CD8-positive, alpha-beta memory T cell (primary cell): ENCODE results near the gene ODAD4. TPM values are rescaled to one million over a fixed set of nuclear protein-coding genes. Genes with fewer than 3 reads are reported as not detected.

Experiments
- CTCF ChIA-PET: fragments of 350-600 bp; sonication (Branson Sonifier 250); formaldehyde crosslinking; loops from one replicate; lab custom pipeline; 2021; ENCODE audit warnings: antibody characterized with exemption; lab: Charles Lee
- POLR2A ChIA-PET: fragments of 350-600 bp; sonication (Branson Sonifier 250); formaldehyde crosslinking; loops from one replicate; lab custom pipeline; 2021; ENCODE audit warnings: antibody characterized with exemption; lab: Charles Lee
- DNase-seq, 5 donors: peaks; one replicate each; pipeline versions ENCODE4 v3.0.0 to v3.0.0-alpha.2; 2020 to 2022; ENCODE audit warnings: mixed read lengths in 1 of 5
- H3K27ac ChIP-seq: one replicate; pipeline ENCODE4 v1.7.0; 2013; ENCODE audit warnings: low read depth, mild to moderate bottlenecking, low read length, moderate library complexity
- H3K27me3 ChIP-seq: 2 replicates; pipeline ENCODE4 v1.7.0; 2013; ENCODE audit warnings: low read length, mild to moderate bottlenecking; ENCODE audit not compliant: insufficient read depth, poor library complexity, severe bottlenecking
- H3K36me3 ChIP-seq: 2 replicates; pipeline ENCODE4 v1.7.0; 2013; ENCODE audit warnings: mild to moderate bottlenecking, low read length, moderate library complexity; ENCODE audit not compliant: insufficient read depth
- H3K4me1 ChIP-seq: 2 replicates; pipeline ENCODE4 v1.7.0; 2013; ENCODE audit warnings: mild to moderate bottlenecking, low read length, moderate library complexity; ENCODE audit not compliant: insufficient read depth
- H3K4me3 ChIP-seq: 2 replicates; pipeline ENCODE4 v1.7.0; 2013; ENCODE audit warnings: mild to moderate bottlenecking, low read length
- H3K9me3 ChIP-seq: 2 replicates; pipeline ENCODE4 v1.7.0; 2013; ENCODE audit warnings: mild to moderate bottlenecking, low read length
- H3K27ac Mint-ChIP-seq, 8 donors: one replicate each; pipeline ENCODE4 v1.8.0; 2020 to 2021; ENCODE audit warnings: mixed read lengths in 8 of 8, mild to moderate bottlenecking in 6 of 8, inconsistent platforms in 3 of 8, moderate library complexity in 3 of 8
- H3K27me3 Mint-ChIP-seq, 2 donors: one replicate each; pipeline ENCODE4 v1.8.0; 2020 to 2021; ENCODE audit warnings: mixed read lengths in 2 of 2, mild to moderate bottlenecking in 1 of 2, moderate library complexity in 1 of 2
- H3K36me3 Mint-ChIP-seq, 3 donors: one replicate each; pipeline ENCODE4 v1.8.0; 2020 to 2021; ENCODE audit warnings: mixed read lengths in 3 of 3, inconsistent platforms in 1 of 3, mild to moderate bottlenecking in 1 of 3
- H3K4me1 Mint-ChIP-seq, 3 donors: one replicate each; pipeline ENCODE4 v1.8.0; 2020 to 2021; ENCODE audit warnings: mixed read lengths in 3 of 3, inconsistent platforms in 1 of 3, mild to moderate bottlenecking in 1 of 3
- H3K4me3 Mint-ChIP-seq, 7 donors: one replicate each; pipeline ENCODE4 v1.8.0; 2020 to 2021; ENCODE audit warnings: mixed read lengths in 7 of 7, mild to moderate bottlenecking in 6 of 7, moderate library complexity in 4 of 7, inconsistent platforms in 2 of 7
- H3K9me3 Mint-ChIP-seq, 5 donors: one replicate each; pipeline ENCODE4 v1.8.0; 2020 to 2022; ENCODE audit warnings: mixed read lengths in 5 of 5, mild to moderate bottlenecking in 3 of 5, moderate library complexity in 2 of 5, inconsistent platforms in 1 of 5
- polyA plus RNA-seq: library from polyadenylated mRNA; unstranded; fragments of 300-500 nt; fragmentation: Illumina TruSeq; gene quantifications from one replicate; pipeline ENCODE4 v1.2.3, GENCODE V29; 2021
- total RNA-seq, 2 experiments: library from RNA; stranded (reverse); gene quantifications; one replicate each; pipeline ENCODE4 v1.2.3, GENCODE V29; 2021

Gene ODAD4
- total and polyA plus RNA-seq, 3 experiments from 2014 or later: 0.10 to 0.57 (median 0.53) TPM

- Histone ChIP-seq H3K4me1 (no peaks in the 10 kb centered on the region), H3K4me3 (no peak overlapping the region), H3K36me3 (peaks cover 65% of the 10 kb centered on the region), H3K27ac (no peak overlapping the region), H3K27me3 (no peaks in the 10 kb centered on the region), H3K9me3 (no peaks in the 10 kb centered on the region)
- no peak overlapping the region for H3K4me3 Mint-ChIP-seq
- no peak overlapping the region for H3K27ac Mint-ChIP-seq
- H3K4me1 Mint-ChIP-seq: peaks cover 0 to 1% (median 0%) of the 10 kb centered on the region in 3 donors
- no peak for DNase-seq
- no peaks in the 10 kb centered on the region for H3K9me3 Mint-ChIP-seq
- H3K36me3 Mint-ChIP-seq: peaks cover 3 to 88% (median 15%) of the 10 kb centered on the region in 3 donors
- H3K27me3 Mint-ChIP-seq: no peaks in the 10 kb centered on the region
- ChIA-PET POLR2A (no interaction called here), CTCF (no interaction called here)
Observed at GRCh38 chr17:41907185-41907556, 23.2 kb upstream of the ODAD4 start.

DNA sequence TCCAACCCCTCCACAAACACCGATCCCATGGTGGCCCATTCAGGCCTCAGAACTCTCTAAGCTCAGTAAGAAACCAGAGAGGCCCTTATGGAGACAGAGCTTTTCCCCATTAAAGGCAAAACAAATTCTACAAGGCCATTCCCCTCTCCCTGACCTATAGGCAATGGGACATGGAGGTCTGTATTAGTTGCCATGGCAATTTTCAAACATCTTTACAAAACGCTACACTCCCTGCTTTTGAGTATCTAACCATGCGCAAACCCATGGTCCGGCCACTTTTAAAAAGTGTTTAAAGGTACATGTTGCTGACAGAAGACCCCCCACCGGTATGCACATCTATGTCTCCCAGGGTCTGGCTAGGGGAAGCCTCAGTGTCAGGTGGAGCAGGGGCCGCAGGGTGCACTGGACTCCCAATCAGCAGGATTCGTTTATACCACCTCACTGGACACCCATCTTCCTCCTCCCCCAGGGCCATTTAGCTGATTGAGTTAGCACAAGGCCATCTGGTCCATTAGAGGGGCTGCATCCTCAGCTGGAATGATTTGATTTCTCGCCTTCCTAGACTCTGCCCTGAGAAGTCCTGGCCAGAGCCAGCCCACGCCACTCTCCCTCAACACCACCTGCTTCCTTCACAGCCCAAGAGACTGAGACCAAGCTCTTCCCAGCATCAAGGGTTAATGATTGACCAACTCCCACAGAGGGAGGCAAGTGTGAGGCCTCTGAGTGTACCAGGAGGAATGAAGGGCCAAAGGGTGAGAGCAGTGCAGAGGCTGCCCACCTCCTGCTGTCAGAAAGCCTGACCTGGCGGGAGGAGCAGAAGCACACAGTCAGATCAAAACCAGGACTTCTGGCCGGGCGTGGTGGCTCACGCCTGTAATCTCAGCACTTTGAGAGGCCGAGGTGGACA, 22.5 kb upstream of the ODAD4 start:
- H3K27me3 ChIP-seq: no peaks in the 10 kb centered on the region
- peaks cover 68% of the 10 kb centered on the region for H3K36me3 ChIP-seq
- H3K36me3 Mint-ChIP-seq: peaks cover 6 to 89% (median 15%) of the 10 kb centered on the region in 3 donors
- H3K27me3 Mint-ChIP-seq: no peaks in the 10 kb centered on the region
- no peaks in the 10 kb centered on the region for H3K4me1 ChIP-seq
- POLR2A ChIA-PET: no interaction called here
- peak overlapping the region in 2 of 8 donors; percentile 11 to 66 for H3K27ac Mint-ChIP-seq
- no peak overlapping the region for H3K4me3 ChIP-seq
- H3K9me3 Mint-ChIP-seq: no peaks in the 10 kb centered on the region
- no peak overlapping the region for H3K4me3 Mint-ChIP-seq
- CTCF ChIA-PET: no interaction called here
- no peaks in the 10 kb centered on the region for H3K9me3 ChIP-seq
- peaks cover 0 to 7% (median 5%) of the 10 kb centered on the region in 3 donors for H3K4me1 Mint-ChIP-seq
- H3K27ac ChIP-seq: no peak overlapping the region
- no peak for DNase-seq

- H3K4me1 Mint-ChIP-seq: peaks cover 5 to 16% (median 14%) of the 10 kb centered on the region in 3 donors
- DNase-seq: no peak
- H3K27me3 Mint-ChIP-seq: no peaks in the 10 kb centered on the region
- no peaks in the 10 kb centered on the region for H3K9me3 Mint-ChIP-seq
- H3K36me3 ChIP-seq: peaks cover 75% of the 10 kb centered on the region
- no peak overlapping the region for H3K4me3 ChIP-seq
- H3K4me1 ChIP-seq: no peaks in the 10 kb centered on the region
- H3K27ac Mint-ChIP-seq: peak overlapping the region in 2 of 8 donors; percentile 5 to 74
- no peak overlapping the region for H3K27ac ChIP-seq
- H3K36me3 Mint-ChIP-seq: peaks cover 7 to 93% (median 12%) of the 10 kb centered on the region in 3 donors
- ChIA-PET CTCF (no interaction called here), POLR2A (no interaction called here)
- H3K4me3 Mint-ChIP-seq: no peak overlapping the region
- H3K9me3 ChIP-seq: no peaks in the 10 kb centered on the region
- no peaks in the 10 kb centered on the region for H3K27me3 ChIP-seq
Observed at GRCh38 chr17:41909088-41909487, 21.3 kb upstream of the ODAD4 start.

- H3K36me3 Mint-ChIP-seq: peaks cover 7 to 89% (median 8%) of the 10 kb centered on the region in 3 donors
- Histone ChIP-seq H3K27me3 (no peaks in the 10 kb centered on the region), H3K27ac (no peak overlapping the region), H3K4me1 (peaks cover 1% of the 10 kb centered on the region), H3K9me3 (no peaks in the 10 kb centered on the region), H3K36me3 (peaks cover 60% of the 10 kb centered on the region), H3K4me3 (no peak overlapping the region)
- POLR2A ChIA-PET: no interaction called here
- H3K27me3 Mint-ChIP-seq: no peaks in the 10 kb centered on the region
- H3K27ac Mint-ChIP-seq: no peak overlapping the region
- DNase-seq: no peak
- H3K4me3 Mint-ChIP-seq: no peak overlapping the region
- CTCF ChIA-PET: no interaction called here
- no peaks in the 10 kb centered on the region for H3K9me3 Mint-ChIP-seq
- H3K4me1 Mint-ChIP-seq: peaks cover 22 to 32% (median 29%) of the 10 kb centered on the region in 3 donors
Observed at GRCh38 chr17:41910701-41911391, 19.6 kb upstream of the ODAD4 start.

GRCh38 chr17:41912925-41913324, 17.5 kb upstream of the ODAD4 start:
- Histone ChIP-seq H3K27ac (no peak overlapping the region), H3K36me3 (peaks cover 42% of the 10 kb centered on the region), H3K27me3 (no peaks in the 10 kb centered on the region), H3K4me3 (no peak overlapping the region), H3K4me1 (peaks cover 15% of the 10 kb centered on the region), H3K9me3 (no peaks in the 10 kb centered on the region)
- H3K4me1 Mint-ChIP-seq: peaks cover 37 to 50% (median 41%) of the 10 kb centered on the region in 3 donors
- H3K36me3 Mint-ChIP-seq: peaks cover 4 to 75% (median 6%) of the 10 kb centered on the region in 3 donors
- ChIA-PET CTCF (interaction anchor here (0.9 to 1.0 kb wide), 2 partner anchors 18 to 154 kb away, joined by 3 read pairs; partner anchors contain the start of gene ODAD4), POLR2A (no interaction called here)
- H3K9me3 Mint-ChIP-seq: no peaks in the 10 kb centered on the region
- H3K27me3 Mint-ChIP-seq: no peaks in the 10 kb centered on the region
- peak overlapping the region in 3 of 8 donors; percentile 9 to 74 (median 10) for H3K27ac Mint-ChIP-seq
- no peak overlapping the region for H3K4me3 Mint-ChIP-seq
- no peak for DNase-seq

- POLR2A ChIA-PET: no interaction called here
Observed at GRCh38 chr17:41913798-41914197, 16.6 kb upstream of the ODAD4 start.

DNA sequence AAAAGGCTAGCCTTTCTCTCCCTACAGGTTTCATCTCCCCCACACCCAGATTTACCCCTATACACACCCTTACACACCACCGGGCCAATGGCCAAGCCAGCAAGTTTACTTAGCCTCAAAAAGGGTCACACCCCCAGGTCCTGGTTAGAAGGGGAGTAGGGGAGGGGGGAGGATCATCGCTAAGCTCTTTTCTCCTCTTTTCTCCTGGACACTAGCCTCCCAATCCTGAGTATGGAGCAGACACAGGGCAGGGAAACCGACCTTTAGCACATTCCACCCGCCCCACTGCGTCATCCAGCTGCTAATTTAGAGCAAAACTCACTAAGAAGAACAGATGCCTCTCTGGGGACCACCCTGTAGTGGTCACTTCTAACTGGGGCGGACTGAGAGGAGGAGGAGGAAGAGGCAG, 16.1 kb upstream of the ODAD4 start:
- Mint-ChIP-seq H3K9me3 (no peaks in the 10 kb centered on the region), H3K4me3 (peak overlapping the region in 1 of 7 donors; percentile 70), H3K27ac (peak overlapping the region in 5 of 8 donors; percentile 42 to 87 (median 57)), H3K4me1 (peaks cover 37 to 55% (median 39%) of the 10 kb centered on the region in 3 donors), H3K27me3 (no peaks in the 10 kb centered on the region), H3K36me3 (peaks cover 3 to 70% (median 3%) of the 10 kb centered on the region in 3 donors)
- no peaks in the 10 kb centered on the region for H3K9me3 ChIP-seq
- H3K27me3 ChIP-seq: no peaks in the 10 kb centered on the region
- no peak overlapping the region for H3K27ac ChIP-seq
- H3K4me1 ChIP-seq: peaks cover 15% of the 10 kb centered on the region
- no peak overlapping the region for H3K4me3 ChIP-seq
- no peak for DNase-seq
- peaks cover 35% of the 10 kb centered on the region for H3K36me3 ChIP-seq
- CTCF ChIA-PET: no interaction called here
- POLR2A ChIA-PET: no interaction called here

More at GRCh38 chr17:41913798-41914197, 16.6 kb upstream of the ODAD4 start:
- peak overlapping the region in 2 of 7 donors; percentile 19 to 60 for H3K4me3 Mint-ChIP-seq
- no peaks in the 10 kb centered on the region for H3K9me3 Mint-ChIP-seq
- no peaks in the 10 kb centered on the region for H3K27me3 Mint-ChIP-seq
- DNase-seq: no peak
- H3K9me3 ChIP-seq: no peaks in the 10 kb centered on the region
- H3K4me3 ChIP-seq: no peak overlapping the region
- H3K27ac ChIP-seq: no peak overlapping the region
- CTCF ChIA-PET: no interaction called here
- peaks cover 40% of the 10 kb centered on the region for H3K36me3 ChIP-seq
- H3K36me3 Mint-ChIP-seq: peaks cover 3 to 73% (median 3%) of the 10 kb centered on the region in 3 donors
- H3K4me1 ChIP-seq: peaks cover 15% of the 10 kb centered on the region
- H3K4me1 Mint-ChIP-seq: peaks cover 37 to 53% (median 39%) of the 10 kb centered on the region in 3 donors
- no peaks in the 10 kb centered on the region for H3K27me3 ChIP-seq
- H3K27ac Mint-ChIP-seq: peak overlapping the region in 2 of 8 donors; percentile 17 to 57
